Gastrocnemius medialis (tissue), 4 donors: ENCODE data around the gene SBDS. TPM values are rescaled to one million over a fixed set of nuclear protein-coding genes. Genes with fewer than 3 reads are reported as not detected.
"Not testable (repeated sequence)": the region's sequence is repeated elsewhere in the genome, so short reads cannot be mapped to it uniquely, and the experiment has no call there.

Experiments
- ATAC-seq, 2 donors: fragments of 150-250 bp; one replicate each; pipeline ENCODE4 v1.9.1; 2016
- DNase-seq, 2 donors: peaks; one replicate each; pipeline ENCODE4 v3.0.0-alpha.2; 2019
- H3K27ac ChIP-seq, 4 donors: fragments of 200-600 bp; sonication (generic); 1 replicate in 1 of 4; 2 replicates in 3 of 4; pipeline ENCODE4 v1.5.1; 2016 to 2018; ENCODE audit warnings: mild to moderate bottlenecking in 2 of 4, moderate library complexity in 1 of 4
- H3K27me3 ChIP-seq, 3 donors: fragments of 200-600 bp; sonication (generic) in 2 of 3; 1 replicate in 1 of 3; 2 replicates in 2 of 3; pipeline versions ENCODE4 v1.5.1 to v1.6.0; 2016 to 2019; ENCODE audit warnings: mild to moderate bottlenecking in 1 of 3, moderate library complexity in 1 of 3
- H3K36me3 ChIP-seq, 2 donors: fragments of 200-600 bp; sonication (generic) in 1 of 2; one replicate each; pipeline ENCODE4 v1.5.1; 2017 to 2018
- H3K4me1 ChIP-seq, 2 donors: fragments of 200-600 bp; sonication (generic) in 1 of 2; one replicate each; pipeline ENCODE4 v1.5.1; 2016 to 2017; ENCODE audit warnings: mild to moderate bottlenecking in 2 of 2
- H3K4me3 ChIP-seq, 4 donors: fragments of 200-600 bp; sonication (generic) in 3 of 4; 1 replicate in 1 of 4; 2 replicates in 3 of 4; pipeline ENCODE4 v1.5.1; 2016 to 2019; ENCODE audit warnings: mild to moderate bottlenecking in 2 of 4
- H3K9me3 ChIP-seq, 3 donors: fragments of 200-600 bp; sonication (generic) in 2 of 3; 1 replicate in 1 of 3; 2 replicates in 2 of 3; pipeline ENCODE4 v1.5.1; 2016 to 2019
- POLR2A ChIP-seq, 2 donors: fragments of 450-650 bp; IDR thresholded peaks; one replicate each; pipeline ENCODE4 v1.6.1; 2017; ENCODE audit warnings: antibody characterized with exemption in 2 of 2, mild to moderate bottlenecking in 2 of 2, moderate library complexity in 2 of 2
- in situ Hi-C, 4 donors: fragments of 200-750 bp; cut with MboI; loops; one replicate each; pipeline versions ENCODE4 v1.15.0 to v1.8.0; 2017; ENCODE audit warnings: low sequenced_read_pairs in 4 of 4
- intact Hi-C: fragments of 100-400 bp; cut with DNase I; formaldehyde crosslinking; loops from one replicate; pipeline ENCODE4 v1.15.1; 2023; ENCODE audit warnings: low total_unique reads
- total RNA-seq, 4 donors: library from RNA; depleted of rRNA; stranded (reverse); fragments of >200 nt; gene quantifications; one replicate each; pipeline versions ENCODE4 v1.1.0 to v1.2.3, GENCODE V29; 2016
- TF ChIP-seq, protein P1 (sequence below), 5 experiments: fragments of 450-650 bp in 3 of 5; fragments of 200-600 bp in 2 of 5; sonication (generic) in 2 of 5; IDR thresholded peaks in 4 of 5; conservative IDR thresholded peaks in 1 of 5; 1 replicate in 4 of 5; 2 replicates in 1 of 5; pipeline ENCODE4 v1.5.1; 2016 to 2019; ENCODE audit warnings: antibody characterized with exemption in 5 of 5, mild to moderate bottlenecking in 3 of 5, moderate library complexity in 3 of 5

Gene SBDS
- 100 to 1,000 TPM; 226 to 391 (median 235) TPM for total RNA-seq

DNA sequence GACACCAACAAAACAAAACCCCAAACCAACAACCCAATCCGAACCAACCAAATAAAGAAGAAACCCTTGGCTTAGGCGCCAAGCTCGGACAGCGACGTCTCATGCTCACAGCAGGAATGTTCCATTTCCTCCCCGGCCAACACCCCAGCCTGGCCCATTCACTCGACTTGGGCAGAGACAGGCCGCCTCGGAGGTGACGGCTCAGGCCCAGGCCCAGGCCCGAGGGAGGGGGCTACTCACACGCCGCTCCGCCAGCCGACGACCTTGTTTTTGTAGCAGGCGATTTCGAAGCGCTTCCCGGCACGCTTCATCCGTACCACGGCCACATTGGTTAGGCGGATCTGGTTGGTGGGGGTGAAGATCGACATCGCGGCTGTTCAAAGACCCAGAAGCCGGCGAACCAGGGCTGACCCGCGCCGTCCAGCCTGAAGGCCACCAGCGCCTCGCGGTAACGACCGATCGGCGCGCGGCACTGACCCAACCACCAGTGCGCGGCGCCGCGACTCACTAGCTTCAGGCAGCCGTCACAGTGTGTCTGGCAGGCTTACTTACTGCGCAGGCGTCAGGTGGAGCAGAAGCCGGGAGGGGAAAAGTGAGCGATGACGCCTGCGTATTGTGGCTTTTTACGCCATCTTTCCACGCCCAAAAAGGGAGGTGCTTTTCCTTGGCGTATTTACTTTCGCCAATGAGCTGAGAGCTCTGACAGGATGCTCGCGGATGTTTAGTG lies at the start of gene SBDS:
Gene SBDS (minus strand): TSS at position 537 of the 727 bp plus-strand sequence. CDS start 169 bp downstream, at position 368.
- H3K27me3 ChIP-seq, in situ Hi-C loops, H3K9me3 ChIP-seq: not testable (repeated sequence)
- ATAC-seq (peak; percentile 83), DNase-seq (peak; percentile 95 to 98)
- Histone ChIP-seq H3K36me3 (peaks cover 0 to 35% of the 10 kb centered on the region in 2 donors), H3K27ac (peak within 1 kb of the TSS; percentile 97 to 100 (median 98)), H3K4me3 (peak within 1 kb of the TSS; percentile 77 to 96 (median 93)), H3K4me1 (peaks cover 17 to 19% of the 10 kb centered on the region in 2 donors)
- intact Hi-C loops = loop anchor here (1.0 to 10.0 kb wide), 4 partner anchors 153 to 440 kb away; partner anchors contain the start of gene KCTD7
- peak; percentile 97 to 98 for TF ChIP-seq POLR2A (IDR thresholded peaks at IDR 0.05)

DNA sequence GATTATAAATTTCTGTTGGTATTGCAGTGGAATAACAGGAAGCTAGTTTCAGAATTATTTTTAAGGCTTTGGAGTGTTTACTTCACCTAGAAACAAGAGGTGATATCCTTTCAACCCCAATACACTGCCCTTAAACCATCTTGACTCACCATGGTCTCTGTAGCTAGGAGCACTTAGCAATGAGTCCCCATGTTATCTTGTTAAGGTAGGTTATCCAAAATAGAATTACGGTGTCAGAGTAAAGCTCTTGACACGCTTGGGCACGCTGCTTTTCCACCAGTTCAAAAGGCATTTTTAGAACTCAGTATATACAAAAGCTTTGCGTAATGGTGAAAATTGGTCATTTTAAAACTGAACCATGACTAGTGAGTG lies 48.2 kb upstream of the SBDS start:
- Histone ChIP-seq H3K27ac (peak overlapping the region; percentile 78 to 83 (median 80)), H3K4me1 (peaks cover 9 to 26% of the 10 kb centered on the region in 2 donors)
- intact Hi-C loops, DNase-seq, H3K36me3 ChIP-seq, H3K27me3 ChIP-seq, ATAC-seq, H3K4me3 ChIP-seq, H3K9me3 ChIP-seq: not testable (repeated sequence)
- in situ Hi-C loops = loop anchor here in 1 of 4 donors (25.0 kb wide), 1 partner anchor 269 kb away; no protein-coding TSS in a partner anchor

DNA sequence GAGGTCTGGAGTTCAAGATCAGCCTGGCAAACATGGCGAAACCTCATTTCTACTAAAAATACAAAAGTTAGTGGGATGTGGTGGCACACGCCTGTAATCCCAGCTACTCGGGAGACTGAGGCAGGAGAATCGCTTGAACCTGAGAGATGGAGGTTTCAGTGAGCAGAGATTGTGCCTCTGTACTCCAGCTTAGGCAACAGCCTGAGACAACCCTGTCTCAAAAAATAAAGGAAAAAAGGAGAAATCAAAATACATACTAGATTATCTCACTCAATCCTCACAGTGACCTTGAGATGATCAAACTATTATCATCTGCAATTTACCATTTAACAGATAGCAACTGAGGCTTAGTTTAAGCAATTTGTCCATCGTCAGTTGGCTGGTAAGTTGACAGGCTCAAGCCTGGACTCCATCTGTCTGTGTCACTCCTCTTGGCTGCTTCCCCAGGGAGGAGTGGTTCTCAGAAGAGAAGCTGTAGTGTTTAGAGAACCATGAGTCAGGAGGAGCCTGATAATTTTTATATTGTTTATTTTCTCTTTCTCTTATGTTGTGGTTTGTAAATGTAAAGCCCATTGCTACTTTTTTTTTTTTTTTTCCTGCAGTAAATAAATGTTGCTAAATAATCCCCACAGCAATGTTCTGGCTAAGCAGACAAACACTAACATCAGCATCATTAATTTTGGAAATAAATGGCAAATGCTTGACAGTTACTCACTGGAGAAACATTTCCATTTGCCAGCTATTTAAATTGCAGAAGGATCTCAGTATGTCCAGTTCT lies 47.6 kb upstream of the SBDS start:
- H3K27ac ChIP-seq = peak overlapping the region; percentile 78 to 83 (median 80)
- in situ Hi-C loops = loop anchor here in 1 of 4 donors (25.0 kb wide), 1 partner anchor 269 kb away; no protein-coding TSS in a partner anchor
- H3K4me1 ChIP-seq = peaks cover 9 to 26% of the 10 kb centered on the region in 2 donors
- H3K27me3 ChIP-seq, intact Hi-C loops, H3K9me3 ChIP-seq, H3K36me3 ChIP-seq, H3K4me3 ChIP-seq: not testable (repeated sequence)
- ATAC-seq (peak; percentile 98), DNase-seq (peak; percentile 63 to 85)

DNA sequence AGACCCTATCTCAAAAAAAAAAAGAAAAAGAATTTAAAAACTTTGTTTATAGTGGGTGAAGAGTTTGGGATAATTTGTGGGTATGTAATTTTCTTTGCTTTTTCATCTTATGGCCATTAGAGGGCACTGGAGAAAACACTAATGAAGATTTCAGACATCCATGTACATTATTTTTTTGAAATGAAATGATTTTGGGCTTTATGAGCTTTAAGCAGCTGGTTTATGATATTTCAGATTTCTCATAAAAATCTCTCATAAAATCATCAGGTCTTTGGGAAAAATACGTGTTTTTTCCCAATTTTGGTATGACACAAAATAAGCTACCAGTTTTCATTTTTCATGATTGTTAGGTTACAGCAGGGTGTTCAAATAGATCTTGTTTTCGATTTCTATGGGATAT lies 45.4 kb upstream of the SBDS start:
- H3K9me3 ChIP-seq, H3K27me3 ChIP-seq, DNase-seq, H3K36me3 ChIP-seq, H3K4me3 ChIP-seq, intact Hi-C loops, ATAC-seq: not testable (repeated sequence)
- H3K4me1 ChIP-seq = peaks cover 21 to 30% of the 10 kb centered on the region in 2 donors
- in situ Hi-C loops = loop anchor here in 1 of 4 donors (25.0 kb wide), 1 partner anchor 271 kb away; no protein-coding TSS in a partner anchor
- peak overlapping the region in 1 of 4 donors; percentile 22 for H3K27ac ChIP-seq
- TF ChIP-seq, protein P1, sequence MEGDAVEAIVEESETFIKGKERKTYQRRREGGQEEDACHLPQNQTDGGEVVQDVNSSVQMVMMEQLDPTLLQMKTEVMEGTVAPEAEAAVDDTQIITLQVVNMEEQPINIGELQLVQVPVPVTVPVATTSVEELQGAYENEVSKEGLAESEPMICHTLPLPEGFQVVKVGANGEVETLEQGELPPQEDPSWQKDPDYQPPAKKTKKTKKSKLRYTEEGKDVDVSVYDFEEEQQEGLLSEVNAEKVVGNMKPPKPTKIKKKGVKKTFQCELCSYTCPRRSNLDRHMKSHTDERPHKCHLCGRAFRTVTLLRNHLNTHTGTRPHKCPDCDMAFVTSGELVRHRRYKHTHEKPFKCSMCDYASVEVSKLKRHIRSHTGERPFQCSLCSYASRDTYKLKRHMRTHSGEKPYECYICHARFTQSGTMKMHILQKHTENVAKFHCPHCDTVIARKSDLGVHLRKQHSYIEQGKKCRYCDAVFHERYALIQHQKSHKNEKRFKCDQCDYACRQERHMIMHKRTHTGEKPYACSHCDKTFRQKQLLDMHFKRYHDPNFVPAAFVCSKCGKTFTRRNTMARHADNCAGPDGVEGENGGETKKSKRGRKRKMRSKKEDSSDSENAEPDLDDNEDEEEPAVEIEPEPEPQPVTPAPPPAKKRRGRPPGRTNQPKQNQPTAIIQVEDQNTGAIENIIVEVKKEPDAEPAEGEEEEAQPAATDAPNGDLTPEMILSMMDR (IDR thresholded peaks at IDR 0.05 in 4 of 5, conservative IDR thresholded peaks at IDR 0.05 in 1 of 5) = peak in 2 of 5 experiments; percentile 26 to 45

DNA sequence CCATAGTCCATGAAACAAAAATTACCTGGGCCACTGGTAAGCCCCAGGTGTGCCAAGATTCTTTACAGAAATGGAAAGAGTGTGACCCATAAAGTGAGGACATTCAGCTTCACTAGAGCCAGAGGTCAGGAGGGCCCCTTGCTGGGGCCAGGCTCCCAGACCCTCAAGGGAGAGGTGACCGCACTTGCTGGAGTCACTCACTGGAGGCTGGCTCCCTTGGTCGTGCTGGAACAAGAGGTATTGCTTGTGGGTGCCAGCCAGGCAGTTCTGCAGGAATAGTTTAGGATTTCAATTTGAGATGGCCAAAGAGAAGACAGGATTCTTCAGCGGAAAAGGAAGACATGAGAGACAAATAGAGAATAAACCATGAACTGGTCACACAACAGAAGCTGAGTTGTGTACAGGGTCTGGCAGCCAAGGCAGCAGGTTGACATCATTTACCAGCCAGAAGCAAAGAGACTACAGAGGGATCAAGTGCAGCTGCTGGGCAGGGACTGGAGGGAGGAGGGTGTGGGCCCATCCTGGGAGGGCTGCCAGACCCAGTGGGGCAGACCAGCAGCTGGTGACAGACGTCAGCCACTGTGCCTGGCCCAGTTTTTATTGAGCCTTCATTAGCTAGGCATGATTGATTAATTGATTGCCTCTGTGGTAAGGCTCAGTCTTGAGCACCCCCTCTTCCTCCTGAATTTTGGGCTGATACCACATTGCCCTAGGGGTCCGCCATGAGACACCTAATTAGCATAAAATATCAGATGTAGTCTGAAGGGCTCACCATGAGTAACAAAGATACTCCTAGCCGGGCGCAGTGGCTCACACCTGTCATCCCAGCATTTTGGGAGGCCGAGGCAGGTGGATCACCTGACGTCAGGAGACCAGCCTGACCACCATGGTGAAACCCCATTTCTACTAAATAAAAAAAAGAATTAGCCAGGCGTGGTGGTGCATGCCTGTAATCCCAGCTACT lies 41.3 kb upstream of the SBDS start:
- DNase-seq (peak; percentile 73 to 91), ATAC-seq (peak; percentile 96)
- in situ Hi-C loops = loop anchor here in 1 of 4 donors (25.0 kb wide), 1 partner anchor 276 kb away; no protein-coding TSS in a partner anchor

DNA sequence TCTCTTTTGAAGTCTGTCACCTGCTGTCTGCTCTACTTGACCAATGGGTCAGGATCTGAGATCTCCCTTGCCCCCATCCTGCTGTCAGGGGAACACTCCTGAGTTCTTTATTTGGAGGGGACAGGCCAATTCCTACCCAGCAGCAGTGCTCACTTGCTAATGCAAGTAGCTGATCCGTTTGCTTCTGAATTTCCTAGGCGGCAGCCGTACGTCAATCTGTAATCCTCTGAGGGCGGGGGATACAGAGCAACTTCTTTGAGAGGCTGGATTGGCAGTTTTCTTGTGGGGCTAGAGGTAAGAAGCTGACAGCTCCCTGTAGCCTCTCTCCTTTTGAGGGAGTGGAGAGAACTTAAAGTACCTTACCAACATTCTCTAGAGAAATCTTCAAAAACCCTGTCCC lies 37.9 kb upstream of the SBDS start:
- Histone ChIP-seq H3K4me3 (no peak overlapping the region), H3K4me1 (peaks cover 12% of the 10 kb centered on the region in 2 donors), H3K27me3 (no peaks in the 10 kb centered on the region), H3K9me3 (no peaks in the 10 kb centered on the region), H3K27ac (no peak overlapping the region), H3K36me3 (peaks cover 0 to 9% of the 10 kb centered on the region in 2 donors)
- intact Hi-C loops (no loop called here), in situ Hi-C loops (loop anchor here in 1 of 4 donors (25.0 kb wide), 1 partner anchor 279 kb away; no protein-coding TSS in a partner anchor)
- no peak for ATAC-seq
- DNase-seq = no peak
- TF ChIP-seq, protein P1 (IDR thresholded peaks at IDR 0.05 in 4 of 5, conservative IDR thresholded peaks at IDR 0.05 in 1 of 5) = no peak
- TF ChIP-seq POLR2A (IDR thresholded peaks at IDR 0.05) = no peak

More for the DNA sequence above, 41.3 kb upstream of the SBDS start:
- Histone ChIP-seq H3K4me1 (peaks cover 12% of the 10 kb centered on the region in 2 donors), H3K27ac (peak overlapping the region; percentile 79 to 91 (median 88))
- H3K27me3 ChIP-seq, H3K4me3 ChIP-seq, H3K36me3 ChIP-seq, intact Hi-C loops, H3K9me3 ChIP-seq: not testable (repeated sequence)

DNA sequence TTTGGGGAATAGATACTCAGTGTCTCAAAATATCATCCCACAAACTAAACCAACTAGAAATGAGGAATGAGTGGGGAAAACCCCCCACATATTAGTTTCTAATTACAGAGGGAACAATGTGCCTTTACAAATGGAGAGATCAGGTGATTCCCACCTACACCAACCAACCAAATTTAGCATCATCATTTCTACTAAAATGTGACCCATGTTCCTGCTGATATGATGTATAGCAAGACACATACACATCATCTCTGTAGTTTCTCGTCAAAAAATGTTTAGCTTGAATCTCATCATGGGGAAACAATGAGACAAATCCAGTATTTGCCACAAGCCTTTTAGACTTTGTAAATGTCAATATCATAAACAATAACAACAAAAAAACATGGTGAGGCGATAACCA lies 36.3 kb upstream of the SBDS start:
- H3K36me3 ChIP-seq, H3K4me3 ChIP-seq, intact Hi-C loops, H3K9me3 ChIP-seq, ATAC-seq, H3K4me1 ChIP-seq, H3K27me3 ChIP-seq, DNase-seq, H3K27ac ChIP-seq: not testable (repeated sequence)
- in situ Hi-C loops = loop anchor here in 1 of 4 donors (25.0 kb wide), 1 partner anchor 281 kb away; no protein-coding TSS in a partner anchor

DNA sequence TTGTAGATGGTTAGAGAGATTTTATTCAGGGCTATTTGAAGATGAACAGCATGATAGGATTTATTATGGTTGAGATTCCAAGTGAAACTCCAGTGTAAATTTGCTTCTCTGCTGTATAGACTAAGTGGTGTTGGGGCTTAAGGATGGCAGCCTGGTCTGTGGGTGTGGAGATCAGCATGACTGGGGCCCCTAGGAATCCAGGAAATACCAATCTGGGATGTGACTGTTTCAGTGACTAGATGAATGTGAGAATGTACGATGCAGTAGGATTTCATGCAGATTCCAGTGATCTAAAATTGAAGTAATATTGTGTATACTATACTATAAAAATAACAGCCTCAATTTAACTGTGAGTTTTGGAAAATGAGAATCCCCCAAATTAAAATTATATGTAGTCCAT lies 30.1 kb upstream of the SBDS start:
- not testable (repeated sequence) for H3K4me1 ChIP-seq, ATAC-seq

More for the DNA sequence above, 30.1 kb upstream of the SBDS start:
- DNase-seq, intact Hi-C loops, H3K4me3 ChIP-seq, H3K9me3 ChIP-seq, H3K27me3 ChIP-seq, H3K27ac ChIP-seq: not testable (repeated sequence)
- in situ Hi-C loops = loop anchor here in 1 of 4 donors (25.0 kb wide), 1 partner anchor 287 kb away; no protein-coding TSS in a partner anchor
- H3K36me3 ChIP-seq = peaks cover 3 to 26% of the 10 kb centered on the region in 2 donors
